Ascending aorta (tissue), 2 donors: ENCODE measurements around the gene LAMTOR3. TPM values are rescaled to one million over a fixed set of nuclear protein-coding genes. Genes with fewer than 3 reads are reported as not detected.

Source experiments
- DNase-seq, 2 donors: peaks; one replicate each; pipeline ENCODE4 v3.0.0-alpha.2; 2019; ENCODE audit warnings: low spot score in 2 of 2
- H3K27ac ChIP-seq, 2 donors: fragments of 200-600 bp; sonication (generic); one replicate each; pipeline ENCODE4 v1.5.1; 2016 to 2017; ENCODE audit warnings: mild to moderate bottlenecking in 1 of 2
- H3K27me3 ChIP-seq: fragments of 200-600 bp; sonication (generic); one replicate; pipeline ENCODE4 v1.5.1; 2017
- H3K36me3 ChIP-seq, 2 donors: fragments of 200-600 bp; sonication (generic); one replicate each; pipeline ENCODE4 v1.5.1; 2016
- H3K4me1 ChIP-seq, 2 donors: fragments of 200-600 bp; sonication (generic); one replicate each; pipeline ENCODE4 v1.5.1; 2016 to 2017; ENCODE audit warnings: mild to moderate bottlenecking in 1 of 2
- H3K4me3 ChIP-seq, 2 donors: fragments of 200-600 bp; sonication (generic); one replicate each; pipeline ENCODE4 v1.5.1; 2016 to 2017; ENCODE audit warnings: mild to moderate bottlenecking in 1 of 2
- H3K9me3 ChIP-seq, 2 donors: fragments of 200-600 bp; sonication (generic); one replicate each; pipeline ENCODE4 v1.5.1; 2016
- CTCF ChIP-seq, 3 experiments: fragments of 200-600 bp in 2 of 3; fragments of 450-650 bp in 1 of 3; sonication (generic) in 2 of 3; IDR thresholded peaks; one replicate each; pipeline ENCODE4 v1.5.1; 2016 to 2019; ENCODE audit warnings: antibody characterized with exemption in 3 of 3, mild to moderate bottlenecking in 1 of 3, moderate library complexity in 1 of 3
- intact Hi-C: fragments of 100-400 bp; cut with DNase I; formaldehyde crosslinking; loops from one replicate; pipeline ENCODE4 v1.15.1; 2023
- total RNA-seq: library from RNA; depleted of rRNA; stranded (reverse); fragments of >200 nt; gene quantifications from one replicate; pipeline ENCODE4 v1.1.0, GENCODE V29; 2016

Gene LAMTOR3
- 9.6 TPM for total RNA-seq

GRCh38 chr4:99894161-99894997 is at the start of gene LAMTOR3:
TSS of gene LAMTOR3 (minus strand) at chr4:99894427. CDS start at chr4:99893963, 464 bp downstream.
- TF ChIP-seq CTCF (IDR thresholded peaks at IDR 0.05): no peak
- peak; percentile 60 to 95 for DNase-seq
- peak within 1 kb of the TSS; percentile 65 to 99 for H3K4me3 ChIP-seq
- intact Hi-C loops: loop anchor here (1.0 kb wide), 2 partner anchors 52 to 331 kb away; partner anchors contain the start of gene DNAJB14
- H3K27ac ChIP-seq: peak within 1 kb of the TSS; percentile 88 to 94
- peaks cover 0 to 15% of the 10 kb centered on the region in 2 donors for H3K4me1 ChIP-seq
- no peaks in the 10 kb centered on the region for H3K9me3 ChIP-seq
- peaks cover 0 to 3% of the 10 kb centered on the region in 2 donors for H3K36me3 ChIP-seq
- H3K27me3 ChIP-seq: no peaks in the 10 kb centered on the region

GRCh38 chr4:99938243-99938753 is 44.1 kb upstream of the LAMTOR3 start:
- no peaks in the 10 kb centered on the region for H3K27me3 ChIP-seq
- H3K27ac ChIP-seq: no peak overlapping the region
- DNase-seq: no peak
- peaks cover 11 to 25% of the 10 kb centered on the region in 2 donors for H3K9me3 ChIP-seq
- H3K36me3 ChIP-seq: peaks cover 0 to 15% of the 10 kb centered on the region in 2 donors
- intact Hi-C loops: no loop called here
- H3K4me1 ChIP-seq: peaks cover 0 to 3% of the 10 kb centered on the region in 2 donors
- TF ChIP-seq CTCF (IDR thresholded peaks at IDR 0.05): no peak
- H3K4me3 ChIP-seq: no peak overlapping the region

GRCh38 chr4:99934891-99935290 is 40.7 kb upstream of the LAMTOR3 start:
- no peak overlapping the region for H3K4me3 ChIP-seq
- intact Hi-C loops: no loop called here
- no peak overlapping the region for H3K27ac ChIP-seq
- no peaks in the 10 kb centered on the region for H3K27me3 ChIP-seq
- H3K36me3 ChIP-seq: peaks cover 0 to 22% of the 10 kb centered on the region in 2 donors
- DNase-seq: no peak
- TF ChIP-seq CTCF (IDR thresholded peaks at IDR 0.05): no peak
- H3K4me1 ChIP-seq: no peaks in the 10 kb centered on the region
- H3K9me3 ChIP-seq: peaks cover 11 to 25% of the 10 kb centered on the region in 2 donors

GRCh38 chr4:99927566-99927965 is 33.3 kb upstream of the LAMTOR3 start:
- Histone ChIP-seq H3K27me3 (no peaks in the 10 kb centered on the region), H3K9me3 (no peaks in the 10 kb centered on the region), H3K36me3 (peaks cover 8 to 29% of the 10 kb centered on the region in 2 donors), H3K27ac (no peak overlapping the region), H3K4me1 (no peaks in the 10 kb centered on the region), H3K4me3 (no peak overlapping the region)
- intact Hi-C loops: no loop called here
- TF ChIP-seq CTCF (IDR thresholded peaks at IDR 0.05): no peak
- DNase-seq: no peak

- Histone ChIP-seq H3K4me1 (no peaks in the 10 kb centered on the region), H3K27me3 (no peaks in the 10 kb centered on the region), H3K9me3 (no peaks in the 10 kb centered on the region), H3K4me3 (no peak overlapping the region), H3K36me3 (peaks cover 8 to 29% of the 10 kb centered on the region in 2 donors), H3K27ac (no peak overlapping the region)
- TF ChIP-seq CTCF (IDR thresholded peaks at IDR 0.05): no peak
- intact Hi-C loops: no loop called here
- DNase-seq: no peak
These were observed 26.9 kb upstream of the LAMTOR3 start for GRCh38 chr4:99921174-99921573.
